Mesendoderm (in vitro differentiated cells): ENCODE measurements around the gene FN3K.

Source experiments
- DNase-seq: peaks from one replicate; pipeline ENCODE4 v3.0.0; 2013
- H2AK5ac ChIP-seq: 2 replicates; pipeline ENCODE4 v1.6.1; 2013; ENCODE audit warnings: low read length, inconsistent platforms
- H2BK120ac ChIP-seq: 2 replicates; pipeline ENCODE4 v1.6.1; 2013; ENCODE audit warnings: low read depth, mild to moderate bottlenecking, low read length, moderate library complexity, mixed read lengths
- H2BK15ac ChIP-seq: replicated peaks from 2 replicates; pipeline ENCODE4 v1.6.1; 2013; ENCODE audit warnings: low read depth, mild to moderate bottlenecking, moderate library complexity
- H2BK5ac ChIP-seq: 2 replicates; pipeline ENCODE4 v1.6.1; 2013; ENCODE audit warnings: low read length, inconsistent platforms
- H3K18ac ChIP-seq: 2 replicates; pipeline ENCODE4 v1.6.1; 2013; ENCODE audit warnings: mild to moderate bottlenecking, low read length, mixed read lengths
- H3K23ac ChIP-seq: one replicate; pipeline ENCODE4 v1.6.1; 2013; ENCODE audit warnings: low read length
- H3K27ac ChIP-seq: 2 replicates; pipeline ENCODE4 v1.5.1; 2013; ENCODE audit warnings: low read depth, mild to moderate bottlenecking, inconsistent platforms, low read length, moderate library complexity
- H3K27me3 ChIP-seq: 2 replicates; pipeline ENCODE4 v1.6.1; 2013; ENCODE audit warnings: low read length, control low read depth, mild to moderate bottlenecking, inconsistent platforms; ENCODE audit not compliant: insufficient read depth, poor library complexity
- H3K36me3 ChIP-seq: 2 replicates; pipeline ENCODE4 v1.6.1; 2013; ENCODE audit warnings: low read length, inconsistent platforms; ENCODE audit not compliant: control insufficient read depth, insufficient read depth
- H3K4ac ChIP-seq: one replicate; pipeline ENCODE4 v1.6.1; 2013; ENCODE audit warnings: low read depth, mild to moderate bottlenecking, low read length, moderate library complexity
- H3K4me1 ChIP-seq: 2 replicates; pipeline ENCODE4 v1.6.1; 2013; ENCODE audit warnings: low read depth, low read length, inconsistent platforms; ENCODE audit not compliant: control insufficient read depth
- H3K4me2 ChIP-seq: 2 replicates; pipeline ENCODE4 v1.6.1; 2013; ENCODE audit warnings: low read length
- H3K4me3 ChIP-seq: 2 replicates; pipeline ENCODE4 v1.5.1; 2013; ENCODE audit warnings: mild to moderate bottlenecking, low read length
- H3K56ac ChIP-seq: one replicate; pipeline ENCODE4 v1.6.1; 2013; ENCODE audit warnings: low read length
- H3K79me1 ChIP-seq: 2 replicates; pipeline ENCODE4 v1.6.1; 2013; ENCODE audit warnings: low read length, inconsistent platforms
- H3K79me2 ChIP-seq: 2 replicates; pipeline ENCODE4 v1.6.1; 2013; ENCODE audit warnings: mild to moderate bottlenecking, low read length; ENCODE audit not compliant: control insufficient read depth, insufficient read depth
- H3K9ac ChIP-seq: 2 replicates; pipeline ENCODE4 v1.6.1; 2013; ENCODE audit warnings: low read length, inconsistent platforms
- H4K5ac ChIP-seq: one replicate; pipeline ENCODE4 v1.6.1; 2013; ENCODE audit warnings: low read length
- H4K8ac ChIP-seq: one replicate; pipeline ENCODE4 v1.6.1; 2013; ENCODE audit warnings: low read depth, mild to moderate bottlenecking, control low read depth, low read length, moderate library complexity
- WGBS: extraction: QIAGEN DNeasy Blood & Tissue Kit; methylation state at CpG from one replicate; pipeline ENCODE4 v1.1.7; 2013; ENCODE audit warnings: low lambda C conversion rate, missing lambda C conversion rate; ENCODE audit not compliant: insufficient coverage; ENCODE audit errors: extremely low coverage; 5-methylcytosine and 5-hydroxymethylcytosine counted together

FN3K gene

GRCh38 chr17:82789051-82789592 lies 53.7 kb downstream of the FN3K start:
- Histone ChIP-seq H2AK5ac (no peak overlapping the region), H4K5ac (no peak overlapping the region), H3K56ac (no peak overlapping the region), H4K8ac (no peak overlapping the region), H3K27me3 (no peaks in the 10 kb centered on the region), H3K4me2 (no peak overlapping the region), H2BK5ac (no peak overlapping the region), H2BK120ac (no peak overlapping the region), H3K4ac (no peak overlapping the region), H3K23ac (no peak overlapping the region), H3K4me1 (no peaks in the 10 kb centered on the region), H3K79me2 (no peaks in the 10 kb centered on the region), H3K4me3 (no peak overlapping the region), H3K36me3 (peaks cover 4% of the 10 kb centered on the region), H2BK15ac (no peak overlapping the region), H3K18ac (no peak overlapping the region), H3K27ac (no peak overlapping the region), H3K9ac (no peak overlapping the region), H3K79me1 (peaks cover 7% of the 10 kb centered on the region)
- no peak for DNase-seq
- no CpG with 5 or more reads among the region's 19 CpGs for WGBS

GRCh38 chr17:82789806-82790205 lies 54.4 kb downstream of the FN3K start:
- Histone ChIP-seq H3K4ac (no peak overlapping the region), H2BK15ac (no peak overlapping the region), H3K4me3 (no peak overlapping the region), H3K79me2 (no peaks in the 10 kb centered on the region), H3K9ac (no peak overlapping the region), H3K4me2 (no peak overlapping the region), H3K56ac (no peak overlapping the region), H3K27me3 (no peaks in the 10 kb centered on the region), H2BK5ac (no peak overlapping the region), H3K27ac (no peak overlapping the region), H4K8ac (no peak overlapping the region), H3K23ac (no peak overlapping the region), H3K18ac (no peak overlapping the region), H3K79me1 (peaks cover 11% of the 10 kb centered on the region), H2BK120ac (no peak overlapping the region), H2AK5ac (no peak overlapping the region), H3K36me3 (peaks cover 1% of the 10 kb centered on the region), H3K4me1 (no peaks in the 10 kb centered on the region), H4K5ac (no peak overlapping the region)
- no CpG with 5 or more reads among the region's 18 CpGs for WGBS
- no peak for DNase-seq

- no peaks in the 10 kb centered on the region for H3K4me1 ChIP-seq
- H2AK5ac ChIP-seq = no peak overlapping the region
- H3K27ac ChIP-seq = no peak overlapping the region
- no peak overlapping the region for H3K9ac ChIP-seq
- H3K23ac ChIP-seq = no peak overlapping the region
- DNase-seq = no peak
- no peak overlapping the region for H3K4ac ChIP-seq
- no peaks in the 10 kb centered on the region for H3K79me2 ChIP-seq
- no peak overlapping the region for H2BK5ac ChIP-seq
- no peak overlapping the region for H3K56ac ChIP-seq
- H3K18ac ChIP-seq = no peak overlapping the region
- H2BK15ac ChIP-seq = no peak overlapping the region
- H3K36me3 ChIP-seq = peaks cover 1% of the 10 kb centered on the region
- peaks cover 11% of the 10 kb centered on the region for H3K79me1 ChIP-seq
- H4K5ac ChIP-seq = no peak overlapping the region
- H2BK120ac ChIP-seq = no peak overlapping the region
- no peak overlapping the region for H3K4me2 ChIP-seq
- no peak overlapping the region for H4K8ac ChIP-seq
- no peak overlapping the region for H3K4me3 ChIP-seq
- no peaks in the 10 kb centered on the region for H3K27me3 ChIP-seq
- no CpG with 5 or more reads among the region's 13 CpGs for WGBS
These were observed 55.0 kb downstream of the FN3K start for GRCh38 chr17:82790391-82790790.

DNA sequence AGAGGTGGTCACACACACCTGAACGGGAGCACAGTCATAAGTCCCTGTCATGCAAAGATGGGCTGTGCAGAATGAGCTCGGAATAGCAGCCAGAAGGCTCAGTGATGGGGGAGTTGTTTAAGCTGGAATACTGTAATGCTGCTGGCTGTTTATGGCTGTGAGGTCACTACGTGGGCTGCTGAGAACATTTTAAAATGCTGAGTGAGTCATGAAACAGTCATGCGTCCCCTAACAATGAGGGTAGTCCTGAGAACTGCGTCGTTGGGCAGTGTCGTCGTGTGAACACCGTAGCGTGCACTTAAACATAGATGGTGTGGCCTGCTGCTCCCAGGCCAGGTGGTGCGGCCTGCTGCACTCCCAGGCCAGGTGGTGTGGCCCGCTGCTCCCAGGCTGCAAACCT lies 56.1 kb downstream of the FN3K start:
- Histone ChIP-seq H2BK5ac (no peak overlapping the region), H3K4ac (no peak overlapping the region), H3K56ac (no peak overlapping the region), H3K23ac (no peak overlapping the region), H3K4me3 (no peak overlapping the region), H3K4me1 (no peaks in the 10 kb centered on the region), H2BK120ac (no peak overlapping the region), H3K9ac (no peak overlapping the region), H3K18ac (no peak overlapping the region), H4K5ac (no peak overlapping the region), H3K36me3 (peaks cover 1% of the 10 kb centered on the region), H4K8ac (no peak overlapping the region), H3K27me3 (no peaks in the 10 kb centered on the region), H3K4me2 (no peak overlapping the region), H3K79me1 (peaks cover 12% of the 10 kb centered on the region), H2BK15ac (no peak overlapping the region), H3K27ac (no peak overlapping the region), H2AK5ac (no peak overlapping the region), H3K79me2 (no peaks in the 10 kb centered on the region)
- no CpG with 5 or more reads among the region's 12 CpGs for WGBS
- no peak for DNase-seq

- Histone ChIP-seq H3K4ac (no peak overlapping the region), H3K4me2 (no peak overlapping the region), H4K8ac (no peak overlapping the region), H3K4me1 (no peaks in the 10 kb centered on the region), H3K79me1 (peaks cover 14% of the 10 kb centered on the region), H2BK5ac (no peak overlapping the region), H3K56ac (no peak overlapping the region), H3K23ac (no peak overlapping the region), H3K36me3 (no peaks in the 10 kb centered on the region), H3K9ac (no peak overlapping the region), H2BK15ac (no peak overlapping the region), H2BK120ac (no peak overlapping the region), H3K4me3 (no peak overlapping the region), H2AK5ac (no peak overlapping the region), H3K27me3 (no peaks in the 10 kb centered on the region), H4K5ac (no peak overlapping the region), H3K79me2 (no peaks in the 10 kb centered on the region), H3K18ac (no peak overlapping the region), H3K27ac (no peak overlapping the region)
- WGBS = no CpG with 5 or more reads among the region's 15 CpGs
- no peak for DNase-seq
These were observed 58.7 kb downstream of the FN3K start for GRCh38 chr17:82793974-82794630.
